H9 (cell line): ENCODE data around the gene MAP3K8. TPM values are rescaled to one million over a fixed set of nuclear protein-coding genes. Genes with fewer than 3 reads are reported as not detected.

ENCODE experiments used
- DNase-seq: peaks from one replicate; pipeline ENCODE4 v3.0.0-alpha.2; 2017
- H2AFZ ChIP-seq: one replicate; pipeline ENCODE4 v1.6.1; 2013; ENCODE audit warnings: mild to moderate bottlenecking, low read length, control low read depth, moderate library complexity
- H2AK5ac ChIP-seq: 2 replicates; pipeline ENCODE4 v1.6.1; 2013; ENCODE audit warnings: low read length, control low read depth, mixed read lengths; ENCODE audit not compliant: insufficient read length
- H2BK120ac ChIP-seq: one replicate; pipeline ENCODE4 v1.6.1; 2013; ENCODE audit warnings: low read depth, mild to moderate bottlenecking, low read length, control low read depth, inconsistent platforms; ENCODE audit not compliant: poor library complexity, severe bottlenecking
- H2BK12ac ChIP-seq: 2 replicates; pipeline ENCODE4 v1.6.1; 2013; ENCODE audit warnings: low read length, control low read depth, mixed read lengths, low read depth; ENCODE audit not compliant: insufficient read length
- H2BK15ac ChIP-seq: 2 replicates; pipeline ENCODE4 v1.6.1; 2013; ENCODE audit warnings: low read depth, low read length, control low read depth
- H2BK20ac ChIP-seq: one replicate; pipeline ENCODE4 v1.6.1; 2013; ENCODE audit warnings: low read depth, mild to moderate bottlenecking, low read length, control low read depth, inconsistent platforms; ENCODE audit not compliant: poor library complexity, severe bottlenecking
- H2BK5ac ChIP-seq: 2 replicates; pipeline ENCODE4 v1.6.1; 2013; ENCODE audit warnings: low read length, control low read depth, mixed read lengths; ENCODE audit not compliant: insufficient read length
- H3K14ac ChIP-seq: 2 replicates; pipeline ENCODE4 v1.6.1; 2013; ENCODE audit warnings: low read length, control low read depth; ENCODE audit not compliant: insufficient read depth
- H3K18ac ChIP-seq: 2 replicates; pipeline ENCODE4 v1.6.1; 2013; ENCODE audit warnings: low read depth, mild to moderate bottlenecking, mixed read lengths, low read length, control low read depth; ENCODE audit not compliant: insufficient read length
- H3K23ac ChIP-seq: 2 replicates; pipeline ENCODE4 v1.6.1; 2013; ENCODE audit warnings: low read length, control low read depth, mixed read lengths, low read depth; ENCODE audit not compliant: insufficient read length
- H3K23me2 ChIP-seq: 2 replicates; pipeline ENCODE4 v1.6.1; 2013; ENCODE audit warnings: low read depth, mild to moderate bottlenecking, mixed read lengths, low read length, control low read depth; ENCODE audit not compliant: insufficient read length, poor library complexity, severe bottlenecking
- H3K27ac ChIP-seq: 2 replicates; pipeline ENCODE4 v1.5.1; 2013; ENCODE audit warnings: low read length, control low read depth, mixed read lengths, low read depth; ENCODE audit not compliant: insufficient read length
- H3K27me3 ChIP-seq: 2 replicates; pipeline ENCODE4 v1.6.1; 2013; ENCODE audit warnings: low read length, control low read depth, inconsistent platforms; ENCODE audit not compliant: insufficient read depth
- H3K4ac ChIP-seq: 2 replicates; pipeline ENCODE4 v1.6.1; 2013; ENCODE audit warnings: low read depth, mild to moderate bottlenecking, control low read depth, inconsistent platforms, low read length, moderate library complexity
- H3K4me1 ChIP-seq: 2 replicates; pipeline ENCODE4 v1.6.1; 2013; ENCODE audit warnings: low read length, control low read depth, inconsistent platforms; ENCODE audit not compliant: insufficient read depth
- H3K4me2 ChIP-seq: 2 replicates; pipeline ENCODE4 v1.6.1; 2013; ENCODE audit warnings: low read length, control low read depth, mixed read lengths; ENCODE audit not compliant: insufficient read length, insufficient read depth
- H3K56ac ChIP-seq: 2 replicates; pipeline ENCODE4 v1.6.1; 2013; ENCODE audit warnings: low read depth, mild to moderate bottlenecking, mixed read lengths, low read length, control low read depth; ENCODE audit not compliant: insufficient read length
- H3K79me1 ChIP-seq: 2 replicates; pipeline ENCODE4 v1.6.1; 2013; ENCODE audit warnings: low read depth, mild to moderate bottlenecking, moderate library complexity, low read length, control low read depth, inconsistent platforms; ENCODE audit not compliant: insufficient read depth, poor library complexity, severe bottlenecking
- H3K79me2 ChIP-seq: 2 replicates; pipeline ENCODE4 v1.6.1; 2013; ENCODE audit warnings: low read length, control low read depth, inconsistent platforms; ENCODE audit not compliant: insufficient read depth
- H3K9ac ChIP-seq: 2 replicates; pipeline ENCODE4 v1.6.1; 2013; ENCODE audit warnings: low read length, control low read depth, mixed read lengths; ENCODE audit not compliant: insufficient read length; ENCODE audit errors: extremely low read depth
- H3K9me3 ChIP-seq: one replicate; pipeline ENCODE4 v1.6.1; 2013; ENCODE audit warnings: low read depth, low read length, inconsistent platforms; ENCODE audit not compliant: control insufficient read depth
- H3T11ph ChIP-seq: one replicate; pipeline ENCODE4 v1.6.1; 2013; ENCODE audit warnings: mild to moderate bottlenecking, low read length, control low read depth, inconsistent platforms
- H4K20me1 ChIP-seq: one replicate; pipeline ENCODE4 v1.6.1; 2013; ENCODE audit not compliant: control insufficient read depth, insufficient read length, insufficient read depth
- H4K5ac ChIP-seq: 2 replicates; pipeline ENCODE4 v1.6.1; 2013; ENCODE audit warnings: low read depth, mild to moderate bottlenecking, mixed read lengths, low read length, control low read depth; ENCODE audit not compliant: insufficient read length
- H4K8ac ChIP-seq: replicated peaks from 2 replicates; pipeline ENCODE4 v1.6.1; 2013; ENCODE audit warnings: low read length, control low read depth, mixed read lengths, low read depth; ENCODE audit not compliant: insufficient read length
- H4K91ac ChIP-seq: 2 replicates; pipeline ENCODE4 v1.6.1; 2013; ENCODE audit warnings: low read depth, mild to moderate bottlenecking, moderate library complexity, mixed read lengths, low read length, control low read depth; ENCODE audit not compliant: insufficient read length
- H3K27ac Mint-ChIP-seq, 3 experiments: 2 replicates in 2 of 3; 3 replicates in 1 of 3; pipeline ENCODE4 v1.8.0; 2020 to 2021; ENCODE audit warnings: mixed read lengths in 3 of 3, mild to moderate bottlenecking in 1 of 3, moderate library complexity in 1 of 3
- H3K27me3 Mint-ChIP-seq: 2 replicates; pipeline ENCODE4 v1.8.0; 2021; ENCODE audit warnings: low read depth, mild to moderate bottlenecking, moderate library complexity, mixed read lengths
- H3K36me3 Mint-ChIP-seq, 3 experiments: 2 replicates in 2 of 3; 3 replicates in 1 of 3; pipeline ENCODE4 v1.8.0; 2020 to 2021; ENCODE audit warnings: low read depth in 3 of 3, mixed read lengths in 3 of 3; ENCODE audit not compliant: insufficient read depth in 1 of 3
- H3K4me1 Mint-ChIP-seq, 2 experiments: 2 replicates each; pipeline ENCODE4 v1.8.0; 2020; ENCODE audit warnings: mixed read lengths in 2 of 2
- H3K4me3 Mint-ChIP-seq, 2 experiments: 2 replicates in 1 of 2; 3 replicates in 1 of 2; pipeline ENCODE4 v1.8.0; 2020 to 2021; ENCODE audit warnings: mild to moderate bottlenecking in 2 of 2, mixed read lengths in 2 of 2, moderate library complexity in 1 of 2
- H3K9me3 Mint-ChIP-seq, 2 experiments: 2 replicates in 1 of 2; 3 replicates in 1 of 2; pipeline ENCODE4 v1.8.0; 2020; ENCODE audit warnings: mild to moderate bottlenecking in 2 of 2, mixed read lengths in 2 of 2, moderate library complexity in 1 of 2
- WGBS: extraction: QIAGEN DNeasy Blood & Tissue Kit; methylation state at CpG from one replicate; pipeline ENCODE4 v1.1.7; 2013; ENCODE audit warnings: missing lambda C conversion rate, low lambda C conversion rate, mixed read lengths; ENCODE audit not compliant: insufficient read length; ENCODE audit errors: extremely low coverage; 5-methylcytosine and 5-hydroxymethylcytosine counted together
- total RNA-seq: library from RNA; stranded (reverse); gene quantifications from 2 replicates; pipeline ENCODE4 v1.2.1, GENCODE V29; 2021
- TF ChIP-seq, protein P1 (sequence below): fragments of 200-600 bp; sonication (generic); conservative IDR thresholded peaks from 3 replicates; pipeline ENCODE4 v1.8.0; 2021; ENCODE audit warnings: antibody characterized with exemption, mild to moderate bottlenecking

Gene MAP3K8
- total RNA-seq, 1 experiment from 2014 or later, result 3.5 TPM

DNA sequence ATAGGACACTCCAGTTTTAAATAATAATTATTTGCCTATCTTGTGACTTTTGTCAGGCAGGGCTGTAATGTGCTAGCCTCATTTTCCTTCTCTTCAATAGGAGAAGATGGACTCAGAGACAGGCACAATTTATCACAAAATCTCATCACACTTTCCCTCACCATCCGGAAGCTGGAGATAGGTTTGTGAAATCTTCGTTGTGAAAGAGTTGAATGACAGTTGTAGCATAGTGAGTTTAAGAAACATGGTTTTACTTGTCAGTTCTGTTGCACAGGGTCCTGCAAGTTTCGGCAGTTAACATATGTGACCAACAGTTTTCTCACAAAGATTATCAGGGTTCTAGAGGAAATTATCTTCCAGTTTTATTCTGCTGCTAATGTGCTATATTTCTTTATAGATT lies 37.7 kb upstream of the MAP3K8 start:
- no peak overlapping the region for H2AFZ ChIP-seq
- H3K4me1 ChIP-seq, result no peaks in the 10 kb centered on the region
- no peak overlapping the region for H4K8ac ChIP-seq
- no peaks in the 10 kb centered on the region for H3K23me2 ChIP-seq
- no peak overlapping the region for H3K18ac ChIP-seq
- H3K4me2 ChIP-seq, result no peak overlapping the region
- H2BK5ac ChIP-seq, result no peak overlapping the region
- no peak overlapping the region for H2AK5ac ChIP-seq
- no CpG with 5 or more reads among the region's 3 CpGs for WGBS
- H3K27ac Mint-ChIP-seq, result no peak overlapping the region
- TF ChIP-seq, protein P1, sequence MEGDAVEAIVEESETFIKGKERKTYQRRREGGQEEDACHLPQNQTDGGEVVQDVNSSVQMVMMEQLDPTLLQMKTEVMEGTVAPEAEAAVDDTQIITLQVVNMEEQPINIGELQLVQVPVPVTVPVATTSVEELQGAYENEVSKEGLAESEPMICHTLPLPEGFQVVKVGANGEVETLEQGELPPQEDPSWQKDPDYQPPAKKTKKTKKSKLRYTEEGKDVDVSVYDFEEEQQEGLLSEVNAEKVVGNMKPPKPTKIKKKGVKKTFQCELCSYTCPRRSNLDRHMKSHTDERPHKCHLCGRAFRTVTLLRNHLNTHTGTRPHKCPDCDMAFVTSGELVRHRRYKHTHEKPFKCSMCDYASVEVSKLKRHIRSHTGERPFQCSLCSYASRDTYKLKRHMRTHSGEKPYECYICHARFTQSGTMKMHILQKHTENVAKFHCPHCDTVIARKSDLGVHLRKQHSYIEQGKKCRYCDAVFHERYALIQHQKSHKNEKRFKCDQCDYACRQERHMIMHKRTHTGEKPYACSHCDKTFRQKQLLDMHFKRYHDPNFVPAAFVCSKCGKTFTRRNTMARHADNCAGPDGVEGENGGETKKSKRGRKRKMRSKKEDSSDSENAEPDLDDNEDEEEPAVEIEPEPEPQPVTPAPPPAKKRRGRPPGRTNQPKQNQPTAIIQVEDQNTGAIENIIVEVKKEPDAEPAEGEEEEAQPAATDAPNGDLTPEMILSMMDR, result no peak
- no peaks in the 10 kb centered on the region for H3K27me3 ChIP-seq
- H3K79me2 ChIP-seq, result no peaks in the 10 kb centered on the region
- no peak overlapping the region for H3K9ac ChIP-seq
- H3K9me3 ChIP-seq, result no peaks in the 10 kb centered on the region
- H3K36me3 Mint-ChIP-seq, result no peaks in the 10 kb centered on the region; a peak in 1 of 7 replicates
- no peak overlapping the region for H4K5ac ChIP-seq
- no peak overlapping the region for H2BK12ac ChIP-seq
- H3K27me3 Mint-ChIP-seq, result peaks cover 14% of the 10 kb centered on the region
- H3K23ac ChIP-seq, result no peak overlapping the region
- peaks cover 2% of the 10 kb centered on the region in 2 experiments for H3K4me1 Mint-ChIP-seq
- no peak overlapping the region for H3K4ac ChIP-seq
- H3K9me3 Mint-ChIP-seq, result no peaks in the 10 kb centered on the region
- peaks cover 4% of the 10 kb centered on the region for H4K20me1 ChIP-seq
- H2BK15ac ChIP-seq, result no peak overlapping the region
- no peaks in the 10 kb centered on the region for H3K79me1 ChIP-seq
- no peak overlapping the region for H3K14ac ChIP-seq
- no peak overlapping the region for H2BK120ac ChIP-seq
- no peak overlapping the region for H3K56ac ChIP-seq
- H2BK20ac ChIP-seq, result no peak overlapping the region
- H3K27ac ChIP-seq, result no peak overlapping the region
- no peak for DNase-seq
- no peak overlapping the region for H3K4me3 Mint-ChIP-seq
- no peak overlapping the region for H4K91ac ChIP-seq
- H3T11ph ChIP-seq, result no peak overlapping the region
